Limb (tissue), 2 donors: Measurements from ENCODE around the gene PHETA1.

Experiments
- DNase-seq, 2 donors: peaks; one replicate each; pipeline ENCODE4 v3.0.0-alpha.2; 2016; ENCODE audit errors: extremely low spot score in 2 of 2

Gene PHETA1

DNA sequence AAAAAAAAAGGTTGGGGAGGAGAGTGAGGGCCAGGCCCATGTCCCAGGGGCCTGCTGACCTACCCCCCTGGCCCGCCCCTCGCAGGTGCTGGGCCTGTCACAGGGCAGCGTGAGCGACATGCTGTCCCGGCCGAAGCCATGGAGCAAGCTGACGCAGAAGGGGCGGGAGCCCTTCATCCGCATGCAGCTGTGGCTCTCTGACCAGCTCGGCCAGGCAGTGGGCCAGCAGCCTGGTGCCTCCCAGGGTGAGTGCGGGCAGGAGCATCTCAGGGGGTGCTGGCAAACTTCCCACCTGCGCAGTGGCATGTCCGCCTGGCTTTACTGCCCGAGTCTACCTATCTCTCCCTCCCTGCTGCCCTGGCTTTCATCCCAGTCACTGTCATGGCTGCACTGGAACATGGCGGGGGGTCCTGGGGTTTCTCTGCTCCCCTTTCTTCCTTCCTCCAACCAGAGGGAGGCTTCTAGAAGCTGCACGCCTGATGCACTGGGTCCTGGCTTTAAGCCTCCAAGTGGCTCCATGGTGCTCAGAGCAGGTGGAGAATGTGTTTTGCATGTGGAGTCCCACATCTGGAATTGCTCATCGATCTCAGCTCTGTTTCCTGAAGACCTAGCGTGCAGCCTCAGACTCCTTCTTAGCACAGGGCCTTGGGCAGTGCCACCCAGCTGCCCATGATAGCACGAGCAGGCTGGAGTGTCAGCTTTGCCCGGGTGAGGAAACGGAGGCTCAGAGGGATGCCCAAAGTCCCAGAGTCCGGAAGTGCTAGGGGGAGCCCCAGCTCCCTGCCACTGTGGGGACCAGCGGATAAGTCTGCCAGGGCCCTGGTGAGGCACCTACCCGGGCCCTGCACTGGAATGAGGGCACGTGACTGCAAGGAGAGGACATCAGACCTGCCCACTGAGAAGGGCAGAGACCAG lies 46.3 kb downstream of the PHETA1 start:
- peak in 1 of 2 donors; percentile 3 for DNase-seq

DNA sequence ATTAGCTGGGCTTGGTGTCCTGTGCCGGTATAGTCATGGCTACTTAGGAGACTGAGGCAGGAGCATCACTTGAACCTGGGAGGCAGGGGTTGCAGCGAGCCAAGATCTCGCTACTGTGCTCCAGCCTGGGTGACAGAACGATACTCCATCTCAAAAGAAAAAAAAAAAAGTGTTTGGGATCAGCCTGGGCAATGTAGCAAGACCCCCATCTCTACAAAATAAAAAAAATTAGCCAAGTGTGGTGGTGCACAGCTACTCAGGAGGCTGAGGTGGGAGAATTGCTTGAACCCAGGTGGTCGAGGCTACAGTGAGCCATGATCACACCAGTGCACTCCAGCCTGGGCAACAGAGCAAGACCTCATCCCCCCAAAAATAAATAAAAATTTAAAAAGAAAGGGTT lies 47.6 kb downstream of the PHETA1 start:
- DNase-seq: no peak

DNA sequence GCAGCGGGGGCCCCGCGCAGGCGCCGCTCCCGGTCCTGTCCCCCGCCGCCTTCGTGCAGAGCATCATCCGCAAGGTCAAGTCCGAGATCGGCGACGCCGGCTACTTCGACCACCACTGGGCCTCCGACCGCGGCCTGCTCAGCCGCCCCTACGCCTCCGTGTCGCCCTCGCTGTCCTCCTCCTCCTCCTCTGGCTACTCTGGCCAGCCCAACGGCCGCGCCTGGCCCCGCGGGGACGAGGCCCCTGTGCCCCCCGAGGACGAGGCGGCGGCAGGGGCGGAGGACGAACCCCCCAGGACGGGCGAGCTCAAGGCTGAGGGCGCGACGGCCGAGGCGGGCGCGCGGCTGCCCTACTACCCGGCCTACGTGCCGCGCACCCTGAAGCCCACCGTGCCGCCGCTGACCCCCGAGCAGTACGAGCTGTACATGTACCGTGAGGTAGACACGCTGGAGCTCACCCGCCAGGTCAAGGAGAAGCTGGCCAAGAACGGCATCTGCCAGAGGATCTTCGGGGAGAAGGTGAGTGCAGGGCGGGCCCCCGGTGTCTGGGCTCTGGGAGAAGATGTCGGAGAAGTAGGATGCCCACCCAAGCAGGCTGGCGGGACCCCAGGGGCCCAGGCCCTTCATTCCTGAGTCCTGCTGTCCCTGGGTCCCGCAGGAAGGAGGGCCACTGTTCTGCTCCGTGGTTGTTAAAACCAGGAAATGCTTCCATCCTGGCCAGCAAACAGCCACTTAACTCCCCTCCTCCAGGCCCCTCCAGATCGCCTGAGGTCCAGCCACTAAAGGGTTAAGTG lies 48.4 kb downstream of the PHETA1 start:
- DNase-seq: no peak

DNA sequence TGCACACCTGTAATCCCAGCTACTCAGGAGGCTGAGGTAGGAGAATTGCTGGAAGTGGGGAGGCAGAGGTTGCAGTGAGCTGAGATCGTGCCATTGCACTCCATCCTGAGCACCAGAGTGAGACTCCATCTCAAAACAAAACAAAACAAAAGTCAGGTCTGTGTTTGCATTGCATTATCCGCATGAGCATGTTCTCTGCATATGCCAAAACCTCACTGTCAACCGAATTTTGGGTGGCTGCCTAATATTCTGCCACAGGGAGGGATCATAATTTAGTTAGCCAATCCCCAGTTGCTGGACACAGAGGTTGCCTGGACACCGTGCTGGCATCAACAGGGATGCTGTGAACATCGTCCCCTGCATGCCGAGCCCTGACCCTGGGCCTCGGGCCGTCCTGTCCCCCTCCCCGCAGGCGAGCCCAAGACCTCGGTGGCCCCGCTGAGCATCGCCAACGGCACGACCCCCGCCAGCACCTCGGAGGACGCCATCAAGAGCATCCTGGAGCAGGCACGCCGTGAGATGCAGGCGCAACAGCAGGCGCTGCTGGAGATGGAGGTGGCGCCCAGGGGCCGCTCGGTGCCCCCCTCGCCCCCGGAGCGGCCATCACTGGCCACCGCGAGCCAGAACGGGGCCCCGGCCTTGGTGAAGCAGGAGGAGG lies 49.2 kb downstream of the PHETA1 start:
- no peak for DNase-seq

DNA sequence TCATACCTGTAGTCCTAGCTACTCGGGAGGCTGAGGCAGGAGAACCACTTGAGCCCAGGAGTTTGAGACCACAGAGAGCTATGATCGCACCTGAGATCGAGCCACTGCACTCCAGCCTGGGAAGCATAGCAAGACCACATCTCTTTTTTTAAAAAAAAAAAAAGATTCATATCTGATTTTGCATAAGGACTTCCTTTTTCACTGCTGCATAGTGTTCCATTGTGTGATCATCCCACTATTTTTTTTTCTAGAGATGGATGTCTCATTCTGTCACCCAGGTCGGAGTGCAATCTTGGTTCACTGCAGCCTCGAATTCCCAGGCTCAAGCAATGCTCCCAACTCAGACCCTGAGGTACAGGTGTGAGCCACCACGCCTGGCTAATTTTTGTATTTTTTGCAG lies 50.4 kb downstream of the PHETA1 start:
- DNase-seq: no peak

DNA sequence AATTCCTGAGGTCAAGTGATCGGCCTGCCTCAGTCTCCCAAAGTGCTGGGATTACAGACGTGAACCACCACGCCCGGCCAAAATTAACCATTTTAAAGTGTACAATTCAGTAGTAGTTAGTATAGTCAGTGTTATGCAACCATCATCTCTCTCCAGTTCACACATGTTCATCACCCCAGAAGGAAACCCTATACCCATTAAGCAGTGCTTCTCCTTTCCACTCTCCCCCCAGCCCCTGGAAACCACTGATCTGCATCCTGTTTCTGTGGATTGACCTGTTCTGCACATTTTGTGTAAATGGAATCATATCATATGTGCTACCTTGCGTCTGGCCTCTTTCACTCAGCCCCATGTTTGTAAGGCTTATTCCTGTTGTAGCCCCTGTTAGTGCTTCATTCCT lies 52.2 kb downstream of the PHETA1 start:
- DNase-seq: no peak

DNA sequence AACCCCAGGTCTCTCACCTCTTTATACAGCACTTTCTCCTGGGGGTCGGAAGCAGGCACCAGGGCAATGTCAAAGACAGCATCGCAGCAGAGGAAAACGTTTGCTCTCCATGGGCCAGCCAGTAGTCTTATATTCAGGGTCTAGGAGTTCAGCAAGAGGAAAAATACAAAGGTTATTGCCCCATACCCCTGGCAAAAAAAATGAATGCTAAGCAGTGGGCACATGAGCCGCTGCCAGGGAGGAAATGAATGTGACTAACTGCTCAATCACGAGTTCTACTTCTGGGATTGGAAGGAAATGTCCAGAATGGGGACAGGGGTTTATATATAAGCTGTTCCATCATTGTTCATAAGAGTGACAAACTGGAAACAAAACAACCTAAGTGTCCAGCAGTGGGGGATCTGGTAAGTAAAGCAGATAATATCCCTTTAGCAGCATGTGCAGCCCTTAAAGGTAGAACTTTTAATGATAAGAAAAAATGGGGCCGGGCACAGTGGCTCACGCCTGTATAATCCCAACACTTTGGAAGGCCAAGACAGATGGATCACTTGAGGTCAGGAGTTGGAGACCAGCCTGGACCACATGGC lies 53.8 kb downstream of the PHETA1 start:
- no peak for DNase-seq

DNA sequence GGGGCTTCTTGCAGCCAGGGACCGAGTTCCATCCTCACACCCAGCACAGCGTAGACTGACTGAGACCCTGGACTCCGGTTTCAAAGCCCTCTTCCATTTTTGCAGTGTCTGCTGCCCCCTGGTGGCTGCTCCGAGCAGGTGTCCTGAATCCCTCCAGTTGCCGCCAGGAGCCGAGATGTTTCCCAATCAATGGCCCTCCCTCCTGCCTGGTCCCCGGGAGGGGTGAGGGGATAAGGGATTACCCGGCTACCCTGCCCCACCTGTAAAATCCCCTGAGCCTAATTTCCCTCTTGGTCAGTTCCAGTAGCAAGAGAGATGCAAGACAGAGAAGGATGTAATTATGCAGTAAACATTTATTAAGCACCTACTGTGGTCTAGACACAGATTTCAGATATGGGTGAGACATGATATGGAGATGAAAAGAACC lies 55.0 kb downstream of the PHETA1 start:
- peak; percentile 72 to 89 for DNase-seq

DNA sequence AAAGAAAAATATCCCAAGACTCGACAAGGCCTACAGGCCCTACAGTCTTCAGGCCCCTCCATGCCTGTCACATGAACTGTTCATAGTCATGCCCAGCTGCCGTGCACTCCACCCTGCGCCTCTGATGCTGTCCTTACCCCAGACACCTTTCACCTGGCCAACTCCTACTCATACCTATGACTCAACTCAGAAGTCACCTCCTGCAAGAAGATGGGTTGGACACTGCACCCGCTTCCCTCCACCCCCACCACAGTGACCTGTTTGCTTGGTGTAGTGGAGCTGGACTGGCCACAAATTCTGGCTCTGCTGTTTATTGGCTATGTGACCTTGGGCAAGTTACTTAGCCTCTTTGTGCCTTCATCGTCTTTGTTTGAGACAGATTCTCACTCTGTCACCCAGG lies 56.2 kb downstream of the PHETA1 start:
- no peak for DNase-seq

DNA sequence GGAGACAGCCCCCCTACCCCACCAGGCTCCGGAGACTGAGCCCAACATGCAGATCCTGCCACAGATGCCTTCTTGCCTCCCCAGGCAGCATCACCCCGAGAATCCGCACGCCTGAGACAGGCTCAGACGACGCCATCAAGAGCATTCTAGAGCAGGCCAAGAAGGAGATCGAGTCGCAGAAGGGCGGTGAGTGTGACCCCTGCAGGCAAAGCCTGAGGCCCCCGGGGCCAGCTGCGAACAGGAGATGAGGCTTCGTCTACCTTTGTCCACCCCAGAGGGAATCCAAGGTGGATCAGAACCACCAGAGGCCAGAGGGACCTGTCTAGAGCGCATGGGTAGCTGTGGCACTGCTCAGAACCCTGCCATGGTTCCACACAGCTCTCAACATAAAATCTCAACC lies 56.9 kb downstream of the PHETA1 start:
- no peak for DNase-seq

DNA sequence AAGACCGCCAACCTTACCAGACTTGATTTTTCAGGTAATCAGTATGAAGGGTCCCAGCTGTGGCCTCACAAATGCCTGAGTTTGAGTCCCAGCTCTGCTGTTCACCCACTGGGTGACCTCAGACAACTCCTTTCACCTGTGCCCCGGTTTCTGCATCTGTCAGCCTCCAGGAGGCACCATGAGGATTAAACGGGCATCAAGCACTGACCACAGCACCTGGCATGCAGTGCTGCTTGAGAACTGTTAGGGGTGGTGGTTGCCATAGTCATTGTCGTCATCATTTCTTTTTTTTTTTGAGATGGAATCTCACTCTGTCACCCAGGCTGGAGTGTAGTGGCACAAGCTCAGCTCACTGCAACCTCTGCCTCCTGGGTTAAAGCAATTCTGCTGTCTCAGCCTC lies 57.9 kb downstream of the PHETA1 start:
- no peak for DNase-seq
